Right cardiac atrium (tissue), 5 donors: ENCODE results near the gene NDRG3. TPM values are rescaled to one million over a fixed set of nuclear protein-coding genes. Genes with fewer than 3 reads are reported as not detected.
A peak's percentile ranks its signal among the peaks of the same experiment; 100 is the strongest.

Experiments
- ATAC-seq, 2 donors: fragments of 200-7000 bp; cut with Tn5 transposase; one replicate each; pipeline versions ENCODE4 v1.8.0 to v1.9.1; 2020; ENCODE audit warnings: moderate library complexity in 2 of 2, mild to moderate bottlenecking in 1 of 2
- DNase-seq, 3 donors: peaks; one replicate each; pipeline ENCODE4 v3.0.0-alpha.2; 2020
- H3K27ac ChIP-seq: one replicate; pipeline ENCODE4 v1.5.1; 2013; ENCODE audit warnings: mild to moderate bottlenecking, low read length, control low read depth, moderate library complexity
- H3K27me3 ChIP-seq: one replicate; pipeline ENCODE4 v1.6.1; 2013; ENCODE audit not compliant: control insufficient read depth, insufficient read depth
- H3K4me1 ChIP-seq: one replicate; pipeline ENCODE4 v1.6.1; 2013; ENCODE audit warnings: low read length; ENCODE audit not compliant: control insufficient read depth, insufficient read depth
- H3K4me3 ChIP-seq: one replicate; pipeline ENCODE4 v1.5.1; 2013; ENCODE audit warnings: low read length, control low read depth
- H3K9me3 ChIP-seq: one replicate; pipeline ENCODE4 v1.6.1; 2013; ENCODE audit warnings: low read length; ENCODE audit not compliant: control insufficient read depth
- WGBS: extraction: QIAGEN DNeasy Blood & Tissue Kit; methylation state at CpG from one replicate; pipeline ENCODE4 v1.1.7; 2013; 5-methylcytosine and 5-hydroxymethylcytosine counted together
- intact Hi-C, 4 donors: fragments of 100-400 bp; cut with DNase I; formaldehyde crosslinking; loops; one replicate each; pipeline versions ENCODE4 v1.11.0 to v1.14.0; 2022 to 2023
- polyA plus RNA-seq: library from polyadenylated mRNA; stranded (reverse); fragments of 200-250 nt; gene quantifications from one replicate; pipeline ENCODE4 v1.2.3, GENCODE V29; 2013
- total RNA-seq, 4 donors: library from RNA; stranded (reverse); fragmentation: NEBNext Ultra II Directional; extraction: Animal tissue kit (Norgen Biotek cat#: 25700); gene quantifications; one replicate each; pipeline ENCODE4 v1.2.1, GENCODE V29; 2021
- donor health status: healthy with polysubstance abuse.
- donor health status: DM: no; HTN: yes; CAD: no.
- donor health status: DM: no; HTN: no; CAD: no.
- donor health status: DM: no; HTN: yes; CAD: no; lungs with severe emphysema.
- donor health status: DM: yes; HTN: yes; CAD: no.

Gene NDRG3
- total and polyA plus RNA-seq, 5 donors = 25.5 to 40.7 (median 31.0) TPM

GRCh38 chr20:36607586-36608387 is 138.1 kb downstream of the NDRG3 start:
- 82% methylated on average over 7 of the region's 7 CpGs for WGBS
- H3K27ac ChIP-seq = no peak overlapping the region
- H3K4me3 ChIP-seq = no peak overlapping the region
- ATAC-seq = no peak
- H3K9me3 ChIP-seq = no peaks in the 10 kb centered on the region
- intact Hi-C loops = loop anchor here in 1 of 4 donors (10.0 kb wide), 1 partner anchor 137 kb away; the partner anchor contains the start of gene NDRG3
- peaks cover 2% of the 10 kb centered on the region for H3K4me1 ChIP-seq
- no peaks in the 10 kb centered on the region for H3K27me3 ChIP-seq
- DNase-seq = no peak

GRCh38 chr20:36606158-36607066 is 139.5 kb downstream of the NDRG3 start:
- Histone ChIP-seq H3K4me3 (peak overlapping the region; percentile 78), H3K27ac (peak overlapping the region; percentile 43), H3K4me1 (peaks cover 2% of the 10 kb centered on the region), H3K9me3 (no peaks in the 10 kb centered on the region), H3K27me3 (no peaks in the 10 kb centered on the region)
- intact Hi-C loops = loop anchor here in 1 of 4 donors (10.0 kb wide), 1 partner anchor 138 kb away; the partner anchor contains the start of gene NDRG3
- 3% methylated on average over 31 of the region's 31 CpGs for WGBS
- ATAC-seq = no peak
- no peak for DNase-seq

GRCh38 chr20:36605399-36606157 is 140.3 kb downstream of the NDRG3 start, which contains the start of gene RAB5IF:
TSS of gene RAB5IF (plus strand) at chr20:36605779. CDS start at chr20:36605952, 173 bp downstream.
- intact Hi-C loops = loop anchor here in 2 of 4 donors (2.0 to 10.0 kb wide), 2 partner anchors 49 to 139 kb away; partner anchors contain the start of gene NDRG3 (in 1 of the 2)
- peak within 1 kb of the TSS; percentile 89 for H3K27ac ChIP-seq
- peak; percentile 99 to 100 (median 100) for DNase-seq
- peak within 1 kb of the TSS; percentile 78 for H3K4me3 ChIP-seq
- H3K4me1 ChIP-seq = peaks cover 2% of the 10 kb centered on the region
- H3K27me3 ChIP-seq = no peaks in the 10 kb centered on the region
- ATAC-seq = peak; percentile 96 to 97
- no peaks in the 10 kb centered on the region for H3K9me3 ChIP-seq
- under 1% methylated on average over 90 of the region's 90 CpGs for WGBS

- Histone ChIP-seq H3K4me1 (peaks cover 2% of the 10 kb centered on the region), H3K4me3 (peak overlapping the region; percentile 29), H3K27me3 (no peaks in the 10 kb centered on the region), H3K9me3 (no peaks in the 10 kb centered on the region), H3K27ac (peak overlapping the region; percentile 89)
- peak; percentile 2 to 50 for ATAC-seq
- 40% methylated on average over 15 of the region's 15 CpGs for WGBS
- intact Hi-C loops = loop anchor here in 2 of 4 donors (2.0 to 10.0 kb wide), 2 partner anchors 48 to 140 kb away; partner anchors contain the start of gene NDRG3 (in 1 of the 2)
- DNase-seq = peak; percentile 47 to 75 (median 65)
These were observed 140.9 kb downstream of the NDRG3 start for GRCh38 chr20:36604952-36605398.

Other genes starting within 250 kb of the NDRG3 start
- gene MYL9, start 204.6 kb downstream of the NDRG3 start, total RNA-seq = 1,000 to 10,000 TPM; 1,717 to 2,567 (median 2,144) TPM
- 1,393 TPM for gene MYL9, start 204.6 kb downstream of the NDRG3 start, polyA plus RNA-seq
- 10 to 100 TPM in 2 of 4 donors, 1 to 10 TPM in 2; 9.9 to 13.4 (median 10.1) TPM for gene TGIF2, start 172.5 kb downstream of the NDRG3 start, total RNA-seq
- 4.9 TPM for gene TGIF2, start 172.5 kb downstream of the NDRG3 start, polyA plus RNA-seq
- gene RAB5IF, start 140.3 kb downstream of the NDRG3 start, total RNA-seq = 10 to 100 TPM; 60.2 to 69.9 (median 62.9) TPM
- 74.3 TPM for gene RAB5IF, start 140.3 kb downstream of the NDRG3 start, polyA plus RNA-seq
- under 1 TPM; 0.28 to 0.70 (median 0.61) TPM for gene SLA2, start 99.9 kb downstream of the NDRG3 start, total RNA-seq
- gene SLA2, start 99.9 kb downstream of the NDRG3 start, polyA plus RNA-seq = 0.20 TPM
- 1 to 10 TPM; 4.9 to 7.5 (median 5.7) TPM for gene DSN1, start 27.7 kb upstream of the NDRG3 start, total RNA-seq
- 5.0 TPM for gene DSN1, start 27.7 kb upstream of the NDRG3 start, polyA plus RNA-seq
- not detected for gene TLDC2, start 130.0 kb upstream of the NDRG3 start, total RNA-seq
- gene TLDC2, start 130.0 kb upstream of the NDRG3 start, polyA plus RNA-seq = 0.09 TPM
- gene SAMHD1, start 205.6 kb upstream of the NDRG3 start, total RNA-seq = 100 to 1,000 TPM in 3 of 4 donors, 10 to 100 TPM in 1; 67.5 to 161 (median 121) TPM
- gene SAMHD1, start 205.6 kb upstream of the NDRG3 start, polyA plus RNA-seq = 95.3 TPM